ENCODE results near the gene ZDBF2.
"Not testable (repeated sequence)": the region's sequence is repeated elsewhere in the genome, so short reads cannot be mapped to it uniquely, and the experiment has no call there.

The ZDBF2 gene

GRCh38 chr2:206256706-206257205 is 17.7 kb upstream of the ZDBF2 start (continued):
- TF ChIP-seq CREB5 (CRISPR knock-in tag; IDR thresholded peaks at IDR 0.05; ENCODE audit: low read depth): no peak
- TF ChIP-seq ZC3H10 (CRISPR knock-in tag; IDR thresholded peaks at IDR 0.05): no peak
- no peak for TF ChIP-seq OSR1 (CRISPR knock-in tag; IDR thresholded peaks at IDR 0.05)
- TF ChIP-seq SNAI2 (CRISPR knock-in tag; IDR thresholded peaks at IDR 0.05): no peak
- TF ChIP-seq POU6F1 (CRISPR knock-in tag; IDR thresholded peaks at IDR 0.05; ENCODE audit: borderline replicate concordance, low read depth): no peak
- TF ChIP-seq ISL1 (CRISPR knock-in tag; IDR thresholded peaks at IDR 0.05): no peak
- TF ChIP-seq ESRRG (CRISPR knock-in tag; IDR thresholded peaks at IDR 0.05): no peak
- no peak for TF ChIP-seq RARB (CRISPR knock-in tag; IDR thresholded peaks at IDR 0.05)

GRCh38 chr2:206257350-206257749 is 17.1 kb upstream of the ZDBF2 start:
- ATAC-seq: no peak
- no peak for TF ChIP-seq ZNF565 (CRISPR knock-in tag; conservative IDR thresholded peaks at IDR 0.05; ENCODE audit: low read depth)
- no peak for TF ChIP-seq ZFP3 (CRISPR knock-in tag; IDR thresholded peaks at IDR 0.05)
- TF ChIP-seq CSDC2 (CRISPR knock-in tag; IDR thresholded peaks at IDR 0.05): no peak
- TF ChIP-seq GLIS3 (CRISPR knock-in tag; IDR thresholded peaks at IDR 0.05): no peak

- no peak for ATAC-seq
These were observed 16.6 kb upstream of the ZDBF2 start for GRCh38 chr2:206257861-206258260.

GRCh38 chr2:206258615-206259014 is 15.8 kb upstream of the ZDBF2 start:
- ATAC-seq: not testable (repeated sequence)

More at GRCh38 chr2:206257861-206258260, 16.6 kb upstream of the ZDBF2 start:
- no peak for TF ChIP-seq CSRNP3 (CRISPR knock-in tag; IDR thresholded peaks at IDR 0.05)
- no peak for TF ChIP-seq OSR1 (CRISPR knock-in tag; IDR thresholded peaks at IDR 0.05)
- TF ChIP-seq ZFP30 (CRISPR knock-in tag; IDR thresholded peaks at IDR 0.05): no peak
- TF ChIP-seq TCF4 (CRISPR knock-in tag; IDR thresholded peaks at IDR 0.05; ENCODE audit: borderline replicate concordance): no peak
- no peak for TF ChIP-seq TSHZ2 (CRISPR knock-in tag; IDR thresholded peaks at IDR 0.05)
- TF ChIP-seq SNAI2 (CRISPR knock-in tag; IDR thresholded peaks at IDR 0.05): no peak
- TF ChIP-seq GLIS3 (CRISPR knock-in tag; IDR thresholded peaks at IDR 0.05): no peak
- no peak for TF ChIP-seq ARNTL (CRISPR knock-in tag; IDR thresholded peaks at IDR 0.05; ENCODE audit: borderline replicate concordance, low read depth)
- TF ChIP-seq CSDC2 (CRISPR knock-in tag; IDR thresholded peaks at IDR 0.05): no peak
- no peak for TF ChIP-seq ZNF70 (CRISPR knock-in tag; IDR thresholded peaks at IDR 0.05)
- TF ChIP-seq RARB (CRISPR knock-in tag; IDR thresholded peaks at IDR 0.05): no peak
- no peak for TF ChIP-seq ZFP3 (CRISPR knock-in tag; IDR thresholded peaks at IDR 0.05)
- TF ChIP-seq ZNF565 (CRISPR knock-in tag; conservative IDR thresholded peaks at IDR 0.05; ENCODE audit: low read depth): no peak
- TF ChIP-seq PPARA (CRISPR knock-in tag; IDR thresholded peaks at IDR 0.05; ENCODE audit: borderline replicate concordance): no peak
- no peak for TF ChIP-seq ZNF8 (CRISPR knock-in tag; IDR thresholded peaks at IDR 0.05)

All from SK-N-SH treated with all-trans-retinoic acid at 6 μM for 48 hours (cell line).